Peyer's patch (tissue), 4 donors: ENCODE data around the gene L2HGDH.

ENCODE experiments used
- POLR2A ChIP-seq, 2 donors: fragments of 450-650 bp; IDR thresholded peaks; one replicate each; pipeline ENCODE4 v1.5.1; 2017; ENCODE audit warnings: antibody characterized with exemption in 2 of 2, mild to moderate bottlenecking in 2 of 2, moderate library complexity in 2 of 2
- TF ChIP-seq, protein P1 (sequence below), 6 experiments: fragments of 450-650 bp in 4 of 6; fragments of 200-600 bp in 2 of 6; sonication (generic) in 1 of 6; IDR thresholded peaks; one replicate each; pipeline ENCODE4 v1.5.1; 2017 to 2019; ENCODE audit warnings: antibody characterized with exemption in 6 of 6, mild to moderate bottlenecking in 3 of 6, moderate library complexity in 1 of 6

DNA sequence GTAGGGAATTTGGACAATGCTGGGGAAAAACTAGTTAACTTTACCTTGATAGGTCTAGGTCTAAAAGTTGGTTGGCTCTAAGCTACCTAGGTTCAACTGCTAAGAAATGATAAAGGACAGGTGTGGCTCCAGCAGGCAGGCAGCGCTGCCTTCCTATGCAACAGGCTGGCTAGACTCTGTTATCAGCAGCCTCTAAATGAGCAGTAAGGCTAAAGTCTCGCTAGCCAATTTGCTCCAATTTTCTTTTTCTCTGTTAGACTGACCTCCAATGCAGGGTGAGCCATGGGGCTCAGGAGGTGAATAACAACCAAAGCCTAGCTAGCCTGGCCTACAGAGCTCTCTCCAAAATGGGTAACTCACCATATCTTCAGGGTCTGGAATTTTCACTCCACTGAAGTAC, 26.6 kb upstream of the L2HGDH start:
- TF ChIP-seq, protein P1, sequence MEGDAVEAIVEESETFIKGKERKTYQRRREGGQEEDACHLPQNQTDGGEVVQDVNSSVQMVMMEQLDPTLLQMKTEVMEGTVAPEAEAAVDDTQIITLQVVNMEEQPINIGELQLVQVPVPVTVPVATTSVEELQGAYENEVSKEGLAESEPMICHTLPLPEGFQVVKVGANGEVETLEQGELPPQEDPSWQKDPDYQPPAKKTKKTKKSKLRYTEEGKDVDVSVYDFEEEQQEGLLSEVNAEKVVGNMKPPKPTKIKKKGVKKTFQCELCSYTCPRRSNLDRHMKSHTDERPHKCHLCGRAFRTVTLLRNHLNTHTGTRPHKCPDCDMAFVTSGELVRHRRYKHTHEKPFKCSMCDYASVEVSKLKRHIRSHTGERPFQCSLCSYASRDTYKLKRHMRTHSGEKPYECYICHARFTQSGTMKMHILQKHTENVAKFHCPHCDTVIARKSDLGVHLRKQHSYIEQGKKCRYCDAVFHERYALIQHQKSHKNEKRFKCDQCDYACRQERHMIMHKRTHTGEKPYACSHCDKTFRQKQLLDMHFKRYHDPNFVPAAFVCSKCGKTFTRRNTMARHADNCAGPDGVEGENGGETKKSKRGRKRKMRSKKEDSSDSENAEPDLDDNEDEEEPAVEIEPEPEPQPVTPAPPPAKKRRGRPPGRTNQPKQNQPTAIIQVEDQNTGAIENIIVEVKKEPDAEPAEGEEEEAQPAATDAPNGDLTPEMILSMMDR (IDR thresholded peaks at IDR 0.05): peak in 2 of 6 experiments; percentile 31 to 32
- no peak for TF ChIP-seq POLR2A (IDR thresholded peaks at IDR 0.05)
